Measurements from ENCODE around the gene CNTN6. TPM values are rescaled to one million over a fixed set of nuclear protein-coding genes. Genes with fewer than 3 reads are reported as not detected.

The CNTN6 gene
- total RNA-seq, 1 experiment from 2014 or later: not detected

DNA sequence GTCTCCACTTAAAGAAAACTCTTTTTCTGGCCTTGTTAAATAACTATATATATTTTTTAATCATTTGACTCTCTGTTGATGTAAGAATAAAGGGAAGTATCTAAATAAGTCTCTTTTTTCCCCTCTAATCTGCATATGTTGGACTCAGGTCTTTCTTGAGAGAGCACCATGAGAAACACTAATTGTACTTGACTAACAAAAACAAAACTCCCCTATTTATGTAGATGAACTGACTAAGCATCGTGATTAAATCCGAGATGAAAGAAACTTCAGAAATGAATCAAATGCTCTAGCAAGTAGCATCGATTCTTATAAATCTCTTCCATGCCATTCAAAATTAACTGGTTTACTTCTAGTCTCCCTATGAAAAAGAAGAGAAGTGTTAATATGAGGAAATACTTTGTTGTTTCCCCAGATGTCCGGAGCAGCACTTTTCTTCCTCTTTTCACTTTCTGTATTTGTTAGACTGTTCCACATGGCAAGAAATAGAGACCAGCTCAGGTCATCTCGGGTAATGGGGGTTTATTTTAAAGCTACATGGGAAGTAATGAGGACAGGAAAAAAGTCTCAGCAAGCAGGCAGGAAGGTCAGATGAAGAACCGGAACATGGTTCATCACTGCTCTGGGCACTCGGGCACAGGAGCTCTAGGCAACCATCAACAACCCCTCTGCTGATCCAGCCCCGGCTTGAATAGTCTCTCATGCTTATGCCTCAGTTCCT lies 288.3 kb downstream of the CNTN6 start:
- Histone ChIP-seq H3K23me2 (ENCODE audit: insufficient read length, low read depth, low read length, poor library complexity, severe bottlenecking) (no peaks in the 10 kb centered on the region), H3K4me1 (ENCODE audit: insufficient read depth, low read length) (no peaks in the 10 kb centered on the region), H4K91ac (ENCODE audit: insufficient read length, low read depth, low read length) (no peak overlapping the region), H3K27me3 (ENCODE audit: insufficient read depth, low read length) (no peaks in the 10 kb centered on the region), H4K5ac (ENCODE audit: insufficient read length, low read depth, low read length) (no peak overlapping the region), H3K79me2 (ENCODE audit: insufficient read depth, low read length) (no peaks in the 10 kb centered on the region), H3K18ac (ENCODE audit: insufficient read length, low read depth, low read length) (no peak overlapping the region), H3K4me2 (ENCODE audit: insufficient read depth, insufficient read length, low read length) (no peak overlapping the region), H3K14ac (ENCODE audit: insufficient read depth, low read length) (no peak overlapping the region), H3K9me3 (ENCODE audit: control insufficient read depth, low read depth, low read length) (no peaks in the 10 kb centered on the region), H2BK15ac (ENCODE audit: low read depth, low read length) (no peak overlapping the region), H2BK20ac (ENCODE audit: low read depth, low read length, poor library complexity, severe bottlenecking) (no peak overlapping the region), H2AK5ac (ENCODE audit: insufficient read length, low read length) (no peak overlapping the region), H3K56ac (ENCODE audit: insufficient read length, low read depth, low read length) (no peak overlapping the region), H4K8ac (replicated peaks; ENCODE audit: insufficient read length, low read depth, low read length) (no peak overlapping the region), H3T11ph (ENCODE audit: low read length) (no peak overlapping the region), H3K23ac (ENCODE audit: insufficient read length, low read depth, low read length) (no peak overlapping the region), H2BK5ac (ENCODE audit: insufficient read length, low read length) (no peak overlapping the region), H2BK120ac (ENCODE audit: low read depth, low read length, poor library complexity, severe bottlenecking) (no peak overlapping the region), H4K20me1 (ENCODE audit: control insufficient read depth, insufficient read depth, insufficient read length) (no peaks in the 10 kb centered on the region), H3K4ac (ENCODE audit: low read depth, low read length) (no peak overlapping the region), H3K27ac (ENCODE audit: insufficient read length, low read depth, low read length) (no peak overlapping the region), H2AFZ (ENCODE audit: low read length) (no peak overlapping the region), H2BK12ac (ENCODE audit: insufficient read length, low read depth, low read length) (no peak overlapping the region), H3K9ac (ENCODE audit: extremely low read depth, insufficient read length, low read length) (no peak overlapping the region), H3K79me1 (ENCODE audit: insufficient read depth, low read depth, low read length, poor library complexity, severe bottlenecking) (no peaks in the 10 kb centered on the region)
- Mint-ChIP-seq H3K27ac (no peak overlapping the region), H3K4me1 (peaks cover 2 to 3% of the 10 kb centered on the region in 2 experiments; a peak in 2 of 4 replicates), H3K9me3 (no peaks in the 10 kb centered on the region), H3K4me3 (no peak overlapping the region), H3K27me3 (ENCODE audit: low read depth) (no peaks in the 10 kb centered on the region), H3K36me3 (ENCODE audit: insufficient read depth in 1 of 3, low read depth in 3 of 3) (no peaks in the 10 kb centered on the region)
- no CpG with 5 or more reads among the region's 8 CpGs for WGBS (ENCODE audit: extremely low coverage, insufficient read length, low lambda C conversion rate)
- TF ChIP-seq, protein P1, sequence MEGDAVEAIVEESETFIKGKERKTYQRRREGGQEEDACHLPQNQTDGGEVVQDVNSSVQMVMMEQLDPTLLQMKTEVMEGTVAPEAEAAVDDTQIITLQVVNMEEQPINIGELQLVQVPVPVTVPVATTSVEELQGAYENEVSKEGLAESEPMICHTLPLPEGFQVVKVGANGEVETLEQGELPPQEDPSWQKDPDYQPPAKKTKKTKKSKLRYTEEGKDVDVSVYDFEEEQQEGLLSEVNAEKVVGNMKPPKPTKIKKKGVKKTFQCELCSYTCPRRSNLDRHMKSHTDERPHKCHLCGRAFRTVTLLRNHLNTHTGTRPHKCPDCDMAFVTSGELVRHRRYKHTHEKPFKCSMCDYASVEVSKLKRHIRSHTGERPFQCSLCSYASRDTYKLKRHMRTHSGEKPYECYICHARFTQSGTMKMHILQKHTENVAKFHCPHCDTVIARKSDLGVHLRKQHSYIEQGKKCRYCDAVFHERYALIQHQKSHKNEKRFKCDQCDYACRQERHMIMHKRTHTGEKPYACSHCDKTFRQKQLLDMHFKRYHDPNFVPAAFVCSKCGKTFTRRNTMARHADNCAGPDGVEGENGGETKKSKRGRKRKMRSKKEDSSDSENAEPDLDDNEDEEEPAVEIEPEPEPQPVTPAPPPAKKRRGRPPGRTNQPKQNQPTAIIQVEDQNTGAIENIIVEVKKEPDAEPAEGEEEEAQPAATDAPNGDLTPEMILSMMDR (conservative IDR thresholded peaks at IDR 0.05): no peak
- no peak for DNase-seq
